Karpas-422 (cell line): Measurements from ENCODE around the gene ABO. TPM values are rescaled to one million over a fixed set of nuclear protein-coding genes. Genes with fewer than 3 reads are reported as not detected.
"Not testable (repeated sequence)": the region's sequence is repeated elsewhere in the genome, so short reads cannot be mapped to it uniquely, and the experiment has no call there.

Experiments
- DNase-seq: peaks from one replicate; pipeline ENCODE4 v3.0.0-alpha.2; 2015
- H2AFZ ChIP-seq: fragments of 200-600 bp; sonication (generic); 2 replicates; pipeline ENCODE4 v1.6.1; 2014; ENCODE audit warnings: antibody characterized with exemption, low read length, mixed read lengths
- H3K27ac ChIP-seq: fragments of 200-600 bp; sonication (generic); 2 replicates; pipeline ENCODE4 v1.5.1; 2014; ENCODE audit warnings: mild to moderate bottlenecking, low read length, moderate library complexity
- H3K27me3 ChIP-seq: fragments of 200-600 bp; sonication (generic); 2 replicates; pipeline ENCODE4 v1.6.1; 2014; ENCODE audit warnings: low read length, mixed read lengths
- H3K36me3 ChIP-seq: fragments of 200-600 bp; sonication (generic); 2 replicates; pipeline ENCODE4 v1.6.1; 2014; ENCODE audit warnings: low read length, mixed read lengths; ENCODE audit not compliant: insufficient read depth
- H3K4me1 ChIP-seq: fragments of 200-600 bp; sonication (generic); 2 replicates; pipeline ENCODE4 v1.6.1; 2014; ENCODE audit warnings: mild to moderate bottlenecking, low read length, mixed read lengths
- H3K4me2 ChIP-seq: fragments of 200-600 bp; sonication (generic); 2 replicates; pipeline ENCODE4 v1.6.1; 2014; ENCODE audit warnings: low read length, low read depth, mild to moderate bottlenecking; ENCODE audit not compliant: poor library complexity, severe bottlenecking
- H3K4me3 ChIP-seq: fragments of 200-600 bp; sonication (generic); 2 replicates; pipeline ENCODE4 v1.5.1; 2014; ENCODE audit warnings: mild to moderate bottlenecking, antibody characterized with exemption, low read length, mixed read lengths
- H3K79me2 ChIP-seq: fragments of 200-600 bp; sonication (generic); 2 replicates; pipeline ENCODE4 v1.6.1; 2014; ENCODE audit warnings: mild to moderate bottlenecking, low read length, mixed read lengths
- H3K9ac ChIP-seq: fragments of 200-600 bp; sonication (generic); 2 replicates; pipeline ENCODE4 v1.6.0; 2014; ENCODE audit warnings: low read length
- H3K9me2 ChIP-seq: fragments of 200-600 bp; sonication (generic), shearing (Covaris generic); replicated peaks from 2 replicates; pipeline ENCODE4 v1.6.0; 2014; ENCODE audit warnings: mild to moderate bottlenecking, low read length, moderate library complexity; ENCODE audit not compliant: insufficient read depth
- H3K9me3 ChIP-seq: fragments of 300-700, 200-600 bp; sonication (generic); 2 replicates; pipeline ENCODE4 v1.6.1; 2014; ENCODE audit warnings: low read length, mixed read lengths
- H4K20me1 ChIP-seq: fragments of 200-600 bp; sonication (generic); 2 replicates; pipeline ENCODE4 v1.6.1; 2014; ENCODE audit warnings: mild to moderate bottlenecking, antibody characterized with exemption, low read length, low read depth; ENCODE audit not compliant: insufficient read depth
- total RNA-seq: library from RNA; depleted of rRNA; stranded (reverse); fragments of >200 nt; shearing (Covaris generic); gene quantifications from 2 replicates; pipeline ENCODE4 v1.2.3, GENCODE V29; 2014; ENCODE audit warnings: low replicate concordance

Gene ABO
- total RNA-seq, 1 experiment from 2014 or later, result not detected

GRCh38 chr9:133273819-133274218 is 1.2 kb downstream of the ABO start:
- Histone ChIP-seq H3K9ac (no peak overlapping the region), H3K36me3 (no peaks in the 10 kb centered on the region), H3K9me3 (no peaks in the 10 kb centered on the region), H3K27ac (no peak overlapping the region), H3K4me2 (no peak overlapping the region), H2AFZ (no peak overlapping the region), H3K79me2 (no peaks in the 10 kb centered on the region), H3K27me3 (no peaks in the 10 kb centered on the region), H3K9me2 (no peaks in the 10 kb centered on the region), H3K4me3 (no peak overlapping the region), H4K20me1 (no peaks in the 10 kb centered on the region), H3K4me1 (peaks cover 10% of the 10 kb centered on the region)
- DNase-seq, result no peak

GRCh38 chr9:133273098-133273497 is 1.9 kb downstream of the ABO start:
- Histone ChIP-seq H3K9me3 (no peaks in the 10 kb centered on the region), H3K27ac (no peak overlapping the region), H3K9ac (no peak overlapping the region), H3K9me2 (no peaks in the 10 kb centered on the region), H3K4me1 (peaks cover 10% of the 10 kb centered on the region), H4K20me1 (no peaks in the 10 kb centered on the region), H2AFZ (no peak overlapping the region), H3K4me2 (no peak overlapping the region), H3K4me3 (no peak overlapping the region), H3K79me2 (no peaks in the 10 kb centered on the region), H3K27me3 (no peaks in the 10 kb centered on the region), H3K36me3 (no peaks in the 10 kb centered on the region)
- DNase-seq, result no peak

GRCh38 chr9:133269537-133270362 is 5.3 kb downstream of the ABO start:
- H3K79me2 ChIP-seq, result no peaks in the 10 kb centered on the region
- no peak overlapping the region for H2AFZ ChIP-seq
- no peak overlapping the region for H3K27ac ChIP-seq

GRCh38 chr9:133269136-133269535 is 5.9 kb downstream of the ABO start:
- DNase-seq, H3K79me2 ChIP-seq, H3K27ac ChIP-seq, H3K4me2 ChIP-seq, H3K9ac ChIP-seq, H3K4me1 ChIP-seq, H3K4me3 ChIP-seq, H3K36me3 ChIP-seq, H3K9me3 ChIP-seq, H4K20me1 ChIP-seq, H3K27me3 ChIP-seq, H2AFZ ChIP-seq, H3K9me2 ChIP-seq: not testable (repeated sequence)

More at GRCh38 chr9:133269537-133270362, 5.3 kb downstream of the ABO start:
- Histone ChIP-seq H3K27me3 (no peaks in the 10 kb centered on the region), H3K4me3 (no peak overlapping the region), H3K4me2 (no peak overlapping the region), H3K9me3 (no peaks in the 10 kb centered on the region), H3K9me2 (no peaks in the 10 kb centered on the region), H3K4me1 (peaks cover 10% of the 10 kb centered on the region), H4K20me1 (no peaks in the 10 kb centered on the region), H3K9ac (no peak overlapping the region), H3K36me3 (no peaks in the 10 kb centered on the region)
- no peak for DNase-seq

- H3K9me2 ChIP-seq, result no peaks in the 10 kb centered on the region
- H3K4me2 ChIP-seq, result no peak overlapping the region
- H3K9ac ChIP-seq, result no peak overlapping the region
- no peaks in the 10 kb centered on the region for H3K79me2 ChIP-seq
- no peaks in the 10 kb centered on the region for H3K36me3 ChIP-seq
- no peaks in the 10 kb centered on the region for H3K9me3 ChIP-seq
- no peak overlapping the region for H2AFZ ChIP-seq
- no peak overlapping the region for H3K4me3 ChIP-seq
- no peaks in the 10 kb centered on the region for H4K20me1 ChIP-seq
- DNase-seq, result no peak
- no peaks in the 10 kb centered on the region for H3K27me3 ChIP-seq
- peaks cover 10% of the 10 kb centered on the region for H3K4me1 ChIP-seq
- H3K27ac ChIP-seq, result no peak overlapping the region
Observed at GRCh38 chr9:133268335-133269056, 6.5 kb downstream of the ABO start.

GRCh38 chr9:133264235-133264764 is 10.7 kb downstream of the ABO start:
- H3K27me3 ChIP-seq, result no peaks in the 10 kb centered on the region
- no peaks in the 10 kb centered on the region for H3K9me2 ChIP-seq
- no peak overlapping the region for H3K27ac ChIP-seq
- H3K9me3 ChIP-seq, result no peaks in the 10 kb centered on the region
- H4K20me1 ChIP-seq, result no peaks in the 10 kb centered on the region
- no peaks in the 10 kb centered on the region for H3K79me2 ChIP-seq
- no peaks in the 10 kb centered on the region for H3K36me3 ChIP-seq
- no peak overlapping the region for H2AFZ ChIP-seq
- H3K4me2 ChIP-seq, result no peak overlapping the region
- H3K4me1 ChIP-seq, result no peaks in the 10 kb centered on the region; the same call in 1 of the 2 replicates
- no peak for DNase-seq
- no peak overlapping the region for H3K4me3 ChIP-seq
- H3K9ac ChIP-seq, result no peak overlapping the region

- H3K4me2 ChIP-seq, result no peak overlapping the region
- no peaks in the 10 kb centered on the region; the same call in 1 of the 2 replicates for H3K4me1 ChIP-seq
- no peak for DNase-seq
Observed at GRCh38 chr9:133263557-133263956, 11.4 kb downstream of the ABO start.

GRCh38 chr9:133262226-133262625 is 12.8 kb downstream of the ABO start:
- no peaks in the 10 kb centered on the region for H3K27me3 ChIP-seq
- H3K27ac ChIP-seq, result no peak overlapping the region
- H3K4me3 ChIP-seq, result no peak overlapping the region
- no peak overlapping the region for H2AFZ ChIP-seq
- H3K4me2 ChIP-seq, result no peak overlapping the region
- no peaks in the 10 kb centered on the region for H3K36me3 ChIP-seq
- no peaks in the 10 kb centered on the region for H3K4me1 ChIP-seq
- H3K9me2 ChIP-seq, result no peaks in the 10 kb centered on the region
- no peaks in the 10 kb centered on the region for H3K9me3 ChIP-seq
- DNase-seq, result no peak
- no peaks in the 10 kb centered on the region for H3K79me2 ChIP-seq
- no peaks in the 10 kb centered on the region for H4K20me1 ChIP-seq
- H3K9ac ChIP-seq, result no peak overlapping the region

More at GRCh38 chr9:133263557-133263956, 11.4 kb downstream of the ABO start:
- Histone ChIP-seq H3K9ac (no peak overlapping the region), H3K27me3 (no peaks in the 10 kb centered on the region), H3K27ac (no peak overlapping the region), H4K20me1 (no peaks in the 10 kb centered on the region), H3K36me3 (no peaks in the 10 kb centered on the region), H3K4me3 (no peak overlapping the region), H2AFZ (no peak overlapping the region), H3K9me2 (no peaks in the 10 kb centered on the region), H3K79me2 (no peaks in the 10 kb centered on the region), H3K9me3 (no peaks in the 10 kb centered on the region)
